Umbilical cord (tissue), 2 donors: ENCODE results near the gene NUDT3. TPM values are rescaled to one million over a fixed set of nuclear protein-coding genes. Genes with fewer than 3 reads are reported as not detected.
A peak's percentile ranks its signal among the peaks of the same experiment; 100 is the strongest.
"Not testable (repeated sequence)": the region's sequence is repeated elsewhere in the genome, so short reads cannot be mapped to it uniquely, and the experiment has no call there.

Source experiments
- DNase-seq: peaks from one replicate; pipeline ENCODE4 v3.0.0-alpha.2; 2015; ENCODE audit warnings: low spot score
- total RNA-seq: library from RNA; depleted of rRNA; stranded (reverse); fragments of >200 nt; gene quantifications from one replicate; pipeline ENCODE4 v1.2.3, GENCODE V29; 2014; ENCODE audit warnings: low replicate concordance; ENCODE audit not compliant: insufficient read depth

Gene NUDT3
- total RNA-seq, 1 donor from 2014 or later = 20.7 TPM

GRCh38 chr6:34370361-34370760 lies 22.1 kb downstream of the NUDT3 start:
- peak; percentile 49 for DNase-seq

- DNase-seq = no peak
Measured at GRCh38 chr6:34369385-34369784, 23.1 kb downstream of the NUDT3 start.

- no peak for DNase-seq
Measured at GRCh38 chr6:34366639-34366921, 25.9 kb downstream of the NUDT3 start.

GRCh38 chr6:34365781-34366638 lies 26.5 kb downstream of the NUDT3 start:
- not testable (repeated sequence) for DNase-seq

GRCh38 chr6:34363681-34364075 lies 28.8 kb downstream of the NUDT3 start:
- not testable (repeated sequence) for DNase-seq

- DNase-seq = no peak
Measured at GRCh38 chr6:34362909-34363680, 29.4 kb downstream of the NUDT3 start.

- no peak for DNase-seq
Measured at GRCh38 chr6:34362176-34362575, 30.3 kb downstream of the NUDT3 start.

- DNase-seq = no peak
Measured at GRCh38 chr6:34360556-34360955, 31.9 kb downstream of the NUDT3 start.

GRCh38 chr6:34359418-34360158 lies 32.9 kb downstream of the NUDT3 start:
- no peak for DNase-seq

GRCh38 chr6:34358389-34358905 lies 34.0 kb downstream of the NUDT3 start:
- peak; percentile 50 for DNase-seq

- DNase-seq = no peak
Measured at GRCh38 chr6:34357937-34358336, 34.5 kb downstream of the NUDT3 start.

GRCh38 chr6:34355889-34356288 lies 36.6 kb downstream of the NUDT3 start:
- no peak for DNase-seq

GRCh38 chr6:34354230-34354629 lies 38.2 kb downstream of the NUDT3 start:
- not testable (repeated sequence) for DNase-seq

GRCh38 chr6:34353530-34353929 lies 38.9 kb downstream of the NUDT3 start:
- not testable (repeated sequence) for DNase-seq

- DNase-seq = no peak
Measured at GRCh38 chr6:34352305-34352937, 40.0 kb downstream of the NUDT3 start.

- peak; percentile 15 for DNase-seq
Measured at GRCh38 chr6:34350934-34351217, 41.6 kb downstream of the NUDT3 start.

- peak; percentile 27 for DNase-seq
Measured at GRCh38 chr6:34350137-34350933, 42.1 kb downstream of the NUDT3 start.

GRCh38 chr6:34349211-34349610 lies 43.3 kb downstream of the NUDT3 start:
- DNase-seq = no peak

GRCh38 chr6:34347303-34347702 lies 45.2 kb downstream of the NUDT3 start:
- no peak for DNase-seq

- no peak for DNase-seq
Measured at GRCh38 chr6:34346175-34347119, 46.0 kb downstream of the NUDT3 start.
